Vagina (tissue), 2 donors: ENCODE results near the gene CD300LB.

Experiments
- POLR2A ChIP-seq, 2 donors: fragments of 450-650 bp; IDR thresholded peaks; one replicate each; pipeline ENCODE4 v1.6.1; 2017; ENCODE audit warnings: antibody characterized with exemption in 2 of 2, mild to moderate bottlenecking in 2 of 2, moderate library complexity in 2 of 2
- POLR2AphosphoS5 ChIP-seq, 2 donors: sonication (generic); formaldehyde crosslinking; IDR thresholded peaks; one replicate each; pipeline ENCODE4 v1.9.0; 2017; ENCODE audit warnings: antibody characterized with exemption in 2 of 2, mild to moderate bottlenecking in 2 of 2, low read depth in 1 of 2; ENCODE audit not compliant: insufficient read depth in 1 of 2
- TF ChIP-seq, protein P1 (sequence below), 3 experiments: fragments of 450-650 bp in 2 of 3; fragments of 200-600 bp in 1 of 3; sonication (generic) in 1 of 3; IDR thresholded peaks; one replicate each; pipeline ENCODE4 v1.5.1; 2017 to 2019; ENCODE audit warnings: antibody characterized with exemption in 3 of 3, mild to moderate bottlenecking in 2 of 3, moderate library complexity in 2 of 3

DNA sequence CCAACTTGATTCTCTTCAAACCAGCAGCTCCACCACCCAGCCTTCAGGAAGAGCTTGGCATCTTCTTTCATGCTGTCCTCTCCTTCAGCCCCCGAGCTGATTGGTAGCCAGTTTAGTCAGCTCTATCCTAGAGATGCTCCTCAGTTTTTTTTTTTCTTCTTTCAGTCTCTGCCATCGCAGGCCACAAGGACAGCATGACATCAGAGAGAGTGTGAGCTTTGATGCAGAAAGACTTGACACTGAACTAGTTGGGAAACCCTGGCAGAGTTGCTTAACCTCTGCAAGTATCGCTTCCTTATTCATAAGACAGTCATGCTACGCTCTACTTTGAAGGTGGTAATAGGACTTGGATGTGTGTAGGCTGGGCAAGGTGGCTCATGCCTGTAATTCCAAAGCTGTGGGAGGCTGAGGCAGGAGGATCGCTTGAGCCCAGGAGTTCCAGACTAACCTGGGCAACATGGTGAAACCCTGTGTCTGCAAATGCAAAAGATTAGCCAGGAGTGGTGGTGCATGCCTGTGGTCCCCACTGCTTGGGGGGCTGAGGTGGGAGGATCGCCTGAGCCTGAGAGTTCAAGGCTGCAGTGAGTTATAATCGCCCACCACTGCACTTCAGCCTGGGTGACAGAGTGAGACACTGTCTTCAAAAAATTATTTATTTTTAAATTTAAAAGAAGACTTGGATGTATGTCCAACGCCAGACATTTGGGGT is 2.6 kb downstream of the CD300LB start:
- TF ChIP-seq, protein P1, sequence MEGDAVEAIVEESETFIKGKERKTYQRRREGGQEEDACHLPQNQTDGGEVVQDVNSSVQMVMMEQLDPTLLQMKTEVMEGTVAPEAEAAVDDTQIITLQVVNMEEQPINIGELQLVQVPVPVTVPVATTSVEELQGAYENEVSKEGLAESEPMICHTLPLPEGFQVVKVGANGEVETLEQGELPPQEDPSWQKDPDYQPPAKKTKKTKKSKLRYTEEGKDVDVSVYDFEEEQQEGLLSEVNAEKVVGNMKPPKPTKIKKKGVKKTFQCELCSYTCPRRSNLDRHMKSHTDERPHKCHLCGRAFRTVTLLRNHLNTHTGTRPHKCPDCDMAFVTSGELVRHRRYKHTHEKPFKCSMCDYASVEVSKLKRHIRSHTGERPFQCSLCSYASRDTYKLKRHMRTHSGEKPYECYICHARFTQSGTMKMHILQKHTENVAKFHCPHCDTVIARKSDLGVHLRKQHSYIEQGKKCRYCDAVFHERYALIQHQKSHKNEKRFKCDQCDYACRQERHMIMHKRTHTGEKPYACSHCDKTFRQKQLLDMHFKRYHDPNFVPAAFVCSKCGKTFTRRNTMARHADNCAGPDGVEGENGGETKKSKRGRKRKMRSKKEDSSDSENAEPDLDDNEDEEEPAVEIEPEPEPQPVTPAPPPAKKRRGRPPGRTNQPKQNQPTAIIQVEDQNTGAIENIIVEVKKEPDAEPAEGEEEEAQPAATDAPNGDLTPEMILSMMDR (IDR thresholded peaks at IDR 0.05): no peak
- no peak for TF ChIP-seq POLR2A (IDR thresholded peaks at IDR 0.05)
- no peak for TF ChIP-seq POLR2AphosphoS5 (IDR thresholded peaks at IDR 0.05; ENCODE audit: insufficient read depth in 1 of 2, low read depth in 1 of 2)
